HEK293 (cell line): ENCODE data around the gene ACVRL1.

ENCODE experiments used
- SALL2 ChIP-seq: fragments of 450-650 bp; formaldehyde crosslinking; IDR thresholded peaks from 2 replicates; pipeline ENCODE4 v1.5.0; 2017; ENCODE audit warnings: missing biosample characterization, mild to moderate bottlenecking, missing genetic modification characterization, borderline replicate concordance
- ZBTB7A ChIP-seq: fragments of 450-650 bp; formaldehyde crosslinking; IDR thresholded peaks from 2 replicates; pipeline ENCODE4 v1.5.1; 2016; ENCODE audit warnings: low read depth, missing biosample characterization, missing genetic modification characterization
- ZFHX2 ChIP-seq: fragments of 450-650 bp; formaldehyde crosslinking; conservative IDR thresholded peaks from 2 replicates; pipeline ENCODE4 v1.5.1; 2016; ENCODE audit warnings: missing biosample characterization, missing genetic modification characterization
- ZNF140 ChIP-seq: fragments of 450-650 bp; formaldehyde crosslinking; IDR thresholded peaks from 2 replicates; pipeline ENCODE4 v1.5.1; 2016; ENCODE audit warnings: missing biosample characterization, missing genetic modification characterization
- ZNF239 ChIP-seq: fragments of 450-650 bp; formaldehyde crosslinking; IDR thresholded peaks from 2 replicates; pipeline ENCODE4 v1.5.1; 2016; ENCODE audit warnings: missing biosample characterization, missing genetic modification characterization
- ZNF398 ChIP-seq: fragments of 450-650 bp; formaldehyde crosslinking; IDR thresholded peaks from 2 replicates; pipeline ENCODE4 v1.5.1; 2017; ENCODE audit warnings: missing biosample characterization, missing genetic modification characterization
- ZNF580 ChIP-seq: fragments of 450-650 bp; formaldehyde crosslinking; IDR thresholded peaks from 2 replicates; pipeline ENCODE4 v1.5.1; 2016; ENCODE audit warnings: missing biosample characterization, missing genetic modification characterization
- TF ChIP-seq, protein P1 (sequence below): fragments of 450-650 bp; formaldehyde crosslinking; IDR thresholded peaks from 2 replicates; pipeline ENCODE4 v1.5.1; 2016; ENCODE audit warnings: missing biosample characterization, missing genetic modification characterization
- TF ChIP-seq, protein P2 (sequence below): fragments of 450-650 bp; formaldehyde crosslinking; IDR thresholded peaks from 2 replicates; pipeline ENCODE4 v1.5.1; 2016; ENCODE audit warnings: missing biosample characterization, missing genetic modification characterization

GRCh38 chr12:51879102-51879501 lies 28.2 kb upstream of the ACVRL1 start:
- TF ChIP-seq, protein P1, sequence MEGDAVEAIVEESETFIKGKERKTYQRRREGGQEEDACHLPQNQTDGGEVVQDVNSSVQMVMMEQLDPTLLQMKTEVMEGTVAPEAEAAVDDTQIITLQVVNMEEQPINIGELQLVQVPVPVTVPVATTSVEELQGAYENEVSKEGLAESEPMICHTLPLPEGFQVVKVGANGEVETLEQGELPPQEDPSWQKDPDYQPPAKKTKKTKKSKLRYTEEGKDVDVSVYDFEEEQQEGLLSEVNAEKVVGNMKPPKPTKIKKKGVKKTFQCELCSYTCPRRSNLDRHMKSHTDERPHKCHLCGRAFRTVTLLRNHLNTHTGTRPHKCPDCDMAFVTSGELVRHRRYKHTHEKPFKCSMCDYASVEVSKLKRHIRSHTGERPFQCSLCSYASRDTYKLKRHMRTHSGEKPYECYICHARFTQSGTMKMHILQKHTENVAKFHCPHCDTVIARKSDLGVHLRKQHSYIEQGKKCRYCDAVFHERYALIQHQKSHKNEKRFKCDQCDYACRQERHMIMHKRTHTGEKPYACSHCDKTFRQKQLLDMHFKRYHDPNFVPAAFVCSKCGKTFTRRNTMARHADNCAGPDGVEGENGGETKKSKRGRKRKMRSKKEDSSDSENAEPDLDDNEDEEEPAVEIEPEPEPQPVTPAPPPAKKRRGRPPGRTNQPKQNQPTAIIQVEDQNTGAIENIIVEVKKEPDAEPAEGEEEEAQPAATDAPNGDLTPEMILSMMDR (tag by site-specific recombination) = no peak
- TF ChIP-seq ZFHX2 (tag by site-specific recombination) (no peak), ZBTB7A (tag by site-specific recombination) (no peak), ZNF140 (no peak), SALL2 (tag by site-specific recombination) (no peak), ZNF580 (no peak), ZNF398 (tag by site-specific recombination) (no peak), ZNF239 (tag by site-specific recombination) (no peak)
- TF ChIP-seq, protein P2, sequence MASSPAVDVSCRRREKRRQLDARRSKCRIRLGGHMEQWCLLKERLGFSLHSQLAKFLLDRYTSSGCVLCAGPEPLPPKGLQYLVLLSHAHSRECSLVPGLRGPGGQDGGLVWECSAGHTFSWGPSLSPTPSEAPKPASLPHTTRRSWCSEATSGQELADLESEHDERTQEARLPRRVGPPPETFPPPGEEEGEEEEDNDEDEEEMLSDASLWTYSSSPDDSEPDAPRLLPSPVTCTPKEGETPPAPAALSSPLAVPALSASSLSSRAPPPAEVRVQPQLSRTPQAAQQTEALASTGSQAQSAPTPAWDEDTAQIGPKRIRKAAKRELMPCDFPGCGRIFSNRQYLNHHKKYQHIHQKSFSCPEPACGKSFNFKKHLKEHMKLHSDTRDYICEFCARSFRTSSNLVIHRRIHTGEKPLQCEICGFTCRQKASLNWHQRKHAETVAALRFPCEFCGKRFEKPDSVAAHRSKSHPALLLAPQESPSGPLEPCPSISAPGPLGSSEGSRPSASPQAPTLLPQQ = no peak
